ENCODE results near the gene CNTN5. TPM values are rescaled to one million over a fixed set of nuclear protein-coding genes. Genes with fewer than 3 reads are reported as not detected.

CNTN5 gene
- total and polyA plus RNA-seq, 2 donors (not counting 1 experiment from before 2014, with no cell fraction given), result not detected

DNA sequence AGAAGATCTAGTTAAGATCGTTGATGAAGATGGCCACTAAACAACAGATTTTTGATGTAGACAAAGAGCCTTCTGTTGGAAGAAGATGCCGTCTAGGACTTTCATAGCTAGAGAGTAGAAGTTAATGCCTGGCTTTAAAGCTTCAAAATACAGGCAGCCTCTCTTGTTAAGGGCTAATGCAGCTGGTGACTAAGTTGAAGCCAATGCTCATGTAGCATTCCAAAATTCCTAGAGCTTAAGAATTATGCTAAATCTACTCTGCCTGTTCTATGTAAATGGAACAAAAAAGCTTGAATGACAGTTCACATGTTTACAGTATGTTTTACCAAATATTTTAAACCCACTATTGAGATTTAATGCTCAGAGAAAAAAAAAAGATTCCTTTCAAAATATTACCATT lies 492.6 kb downstream of the CNTN5 start:
- ChIA-PET CTCF (no interaction called here), POLR2A (no interaction called here)
- WGBS (ENCODE audit: insufficient coverage), result 96% methylated on average over 2 of the region's 2 CpGs
- intact Hi-C loops (cut with micrococcal nuclease), result no loop called here
- ATAC-seq (ENCODE audit: low read depth), result no peak
- Mint-ChIP-seq H3K4me1 (no peaks in the 10 kb centered on the region), H3K27me3 (no peaks in the 10 kb centered on the region), H3K4me3 (no peak overlapping the region), H3K27ac (no peak overlapping the region), H3K9me3 (ENCODE audit: insufficient read depth) (no peaks in the 10 kb centered on the region)
- no peak for DNase-seq
- Histone ChIP-seq H3K27ac (ENCODE audit: low read length in 2 of 2) (no peak overlapping the region), H2AFZ (ENCODE audit: insufficient read depth, low read depth, low read length, poor library complexity, severe bottlenecking) (no peak overlapping the region), H4K20me1 (ENCODE audit: control insufficient read depth, insufficient read depth, low read length, poor library complexity, severe bottlenecking) (no peaks in the 10 kb centered on the region), H3K4me2 (replicated peaks; ENCODE audit: low read depth, low read length, poor library complexity, severe bottlenecking) (no peak overlapping the region), H3K4me3 (ENCODE audit: control extremely low read depth in 1 of 5, extremely low read depth in 1 of 5, insufficient read depth in 1 of 5, low read depth in 2 of 5, low read length in 4 of 5) (no peak overlapping the region), H3K9me3 (ENCODE audit: control extremely low read depth in 1 of 3, control insufficient read depth in 2 of 3, insufficient read depth in 1 of 3, low read length in 2 of 3) (no peaks in the 10 kb centered on the region), H3K27me3 (replicated peaks in 1 of 4; ENCODE audit: control extremely low read depth in 1 of 4, control insufficient read depth in 3 of 4, insufficient read depth in 4 of 4, low read length in 3 of 4) (no peaks in the 10 kb centered on the region), H3K79me2 (ENCODE audit: control insufficient read depth, insufficient read depth, low read length) (no peaks in the 10 kb centered on the region), H3K9ac (ENCODE audit: low read length) (no peak overlapping the region), H3K36me3 (replicated peaks in 1 of 2; ENCODE audit: control extremely low read depth in 1 of 2, control insufficient read depth in 1 of 2, extremely low read depth in 1 of 2, insufficient read depth in 2 of 2, low read length in 1 of 2) (no peaks in the 10 kb centered on the region), H3K4me1 (ENCODE audit: control insufficient read depth in 2 of 2, insufficient read depth in 2 of 2, low read length in 2 of 2) (no peaks in the 10 kb centered on the region)
- no peak for TF ChIP-seq EZH2 (IDR thresholded peaks at IDR 0.05; ENCODE audit: borderline replicate concordance, insufficient read depth, low read depth, low read length, poor library complexity, severe bottlenecking)
- TF ChIP-seq, protein P1, sequence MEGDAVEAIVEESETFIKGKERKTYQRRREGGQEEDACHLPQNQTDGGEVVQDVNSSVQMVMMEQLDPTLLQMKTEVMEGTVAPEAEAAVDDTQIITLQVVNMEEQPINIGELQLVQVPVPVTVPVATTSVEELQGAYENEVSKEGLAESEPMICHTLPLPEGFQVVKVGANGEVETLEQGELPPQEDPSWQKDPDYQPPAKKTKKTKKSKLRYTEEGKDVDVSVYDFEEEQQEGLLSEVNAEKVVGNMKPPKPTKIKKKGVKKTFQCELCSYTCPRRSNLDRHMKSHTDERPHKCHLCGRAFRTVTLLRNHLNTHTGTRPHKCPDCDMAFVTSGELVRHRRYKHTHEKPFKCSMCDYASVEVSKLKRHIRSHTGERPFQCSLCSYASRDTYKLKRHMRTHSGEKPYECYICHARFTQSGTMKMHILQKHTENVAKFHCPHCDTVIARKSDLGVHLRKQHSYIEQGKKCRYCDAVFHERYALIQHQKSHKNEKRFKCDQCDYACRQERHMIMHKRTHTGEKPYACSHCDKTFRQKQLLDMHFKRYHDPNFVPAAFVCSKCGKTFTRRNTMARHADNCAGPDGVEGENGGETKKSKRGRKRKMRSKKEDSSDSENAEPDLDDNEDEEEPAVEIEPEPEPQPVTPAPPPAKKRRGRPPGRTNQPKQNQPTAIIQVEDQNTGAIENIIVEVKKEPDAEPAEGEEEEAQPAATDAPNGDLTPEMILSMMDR (IDR thresholded peaks at IDR 0.05), result no peak

DNA sequence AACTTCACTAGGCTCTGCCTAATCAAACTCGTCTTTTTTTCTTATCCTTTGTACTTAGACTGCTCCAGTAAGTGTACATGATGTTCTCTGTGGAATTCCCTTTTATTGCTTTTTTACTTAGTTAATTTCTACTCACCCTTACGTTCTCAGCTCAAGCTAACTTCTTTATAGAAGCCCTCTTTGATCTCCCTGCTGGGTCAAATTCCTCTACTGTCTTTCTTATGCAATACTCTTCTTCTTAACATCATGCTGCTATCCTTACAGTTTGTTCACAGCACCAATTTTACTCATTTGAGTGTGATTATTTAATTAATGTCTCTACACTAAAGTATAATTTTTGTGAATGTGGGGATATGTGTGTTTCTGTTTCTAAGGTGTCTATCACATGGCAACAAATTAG lies 498.3 kb downstream of the CNTN5 start:
- no peak for DNase-seq
- no CpG with 5 or more reads among the region's 2 CpGs for whole genome bisulfite sequencing (ENCODE audit: insufficient coverage)
- CTCF ChIA-PET, result no interaction called here
- H3K36me3 ChIP-seq (replicated peaks in 1 of 2; ENCODE audit: control extremely low read depth in 1 of 2, control insufficient read depth in 1 of 2, extremely low read depth in 1 of 2, insufficient read depth in 2 of 2, low read length in 1 of 2), result no peaks in the 10 kb centered on the region
- H2AFZ ChIP-seq (ENCODE audit: insufficient read depth, low read depth, low read length, poor library complexity, severe bottlenecking), result no peak overlapping the region
- no peak for ATAC-seq (ENCODE audit: low read depth)
- Mint-ChIP-seq H3K4me3 (no peak overlapping the region), H3K4me1 (no peaks in the 10 kb centered on the region), H3K27ac (no peak overlapping the region), H3K9me3 (ENCODE audit: insufficient read depth) (no peaks in the 10 kb centered on the region), H3K27me3 (no peaks in the 10 kb centered on the region)
- H3K9me3 ChIP-seq (ENCODE audit: control extremely low read depth in 1 of 3, control insufficient read depth in 2 of 3, insufficient read depth in 1 of 3, low read length in 2 of 3), result no peaks in the 10 kb centered on the region
- no peak overlapping the region for H3K4me2 ChIP-seq (replicated peaks; ENCODE audit: low read depth, low read length, poor library complexity, severe bottlenecking)
- POLR2A ChIA-PET, result no interaction called here
- no peak overlapping the region for H3K27ac ChIP-seq (ENCODE audit: low read length in 2 of 2)
- no peaks in the 10 kb centered on the region for H4K20me1 ChIP-seq (ENCODE audit: control insufficient read depth, insufficient read depth, low read length, poor library complexity, severe bottlenecking)
- H3K9ac ChIP-seq (ENCODE audit: low read length), result no peak overlapping the region
- no peak for TF ChIP-seq EZH2 (IDR thresholded peaks at IDR 0.05; ENCODE audit: borderline replicate concordance, insufficient read depth, low read depth, low read length, poor library complexity, severe bottlenecking)
- TF ChIP-seq, protein P1 (IDR thresholded peaks at IDR 0.05), result no peak
- H3K27me3 ChIP-seq (replicated peaks in 1 of 4; ENCODE audit: control extremely low read depth in 1 of 4, control insufficient read depth in 3 of 4, insufficient read depth in 4 of 4, low read length in 3 of 4), result no peaks in the 10 kb centered on the region
- no peaks in the 10 kb centered on the region for H3K4me1 ChIP-seq (ENCODE audit: control insufficient read depth in 2 of 2, insufficient read depth in 2 of 2, low read length in 2 of 2)
- H3K4me3 ChIP-seq (ENCODE audit: control extremely low read depth in 1 of 5, extremely low read depth in 1 of 5, insufficient read depth in 1 of 5, low read depth in 2 of 5, low read length in 4 of 5), result no peak overlapping the region
- intact Hi-C loops (cut with micrococcal nuclease), result no loop called here
- H3K79me2 ChIP-seq (ENCODE audit: control insufficient read depth, insufficient read depth, low read length), result no peaks in the 10 kb centered on the region

All from B cell (primary cell).